Epidermal melanocyte (primary cell): Measurements from ENCODE around the gene RAB40C.
A peak's percentile ranks its signal among the peaks of the same experiment; 100 is the strongest.

Experiments
- DNase-seq: peaks from one replicate; pipeline ENCODE4 v3.0.0; 2011; ENCODE audit warnings: low spot score; ENCODE audit not compliant: insufficient read length

RAB40C gene

GRCh38 chr16:630249-630814 is 40.5 kb downstream of the RAB40C start:
- DNase-seq: no peak

GRCh38 chr16:630815-631405 is 41.0 kb downstream of the RAB40C start, which contains the start of gene WFIKKN1:
Gene WFIKKN1 (plus strand): TSS chr16:630985. CDS start chr16:631254, 269 bp downstream.
- DNase-seq: no peak

DNA sequence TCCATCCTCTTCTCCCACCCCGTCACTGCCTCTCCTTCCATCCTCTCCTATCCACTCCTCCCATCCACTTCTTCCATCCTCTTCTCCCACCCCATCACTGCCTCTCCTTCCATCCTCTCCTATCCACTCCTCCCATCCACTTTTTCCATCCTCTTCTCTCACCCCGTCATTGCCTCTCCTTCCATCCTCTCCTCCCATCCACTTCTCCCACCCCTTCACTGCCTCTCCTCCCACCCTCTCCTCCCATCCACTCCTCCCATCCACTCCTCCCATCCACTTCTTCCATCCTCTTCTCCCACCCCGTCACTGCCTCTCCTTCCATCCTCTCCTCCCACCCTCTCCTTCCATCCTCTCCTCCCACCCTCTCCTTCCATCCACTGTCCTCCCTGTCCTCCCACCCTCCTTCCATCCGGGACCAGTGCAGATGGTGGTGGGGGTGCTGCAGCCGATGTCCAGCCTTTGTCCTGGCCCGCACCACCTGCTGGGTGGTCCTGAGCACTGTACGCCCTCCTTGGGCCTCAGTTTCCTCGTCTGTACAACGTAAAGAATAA is 42.0 kb downstream of the RAB40C start:
- no peak for DNase-seq

- DNase-seq: no peak
Observed at GRCh38 chr16:632486-633335, 42.8 kb downstream of the RAB40C start.

DNA sequence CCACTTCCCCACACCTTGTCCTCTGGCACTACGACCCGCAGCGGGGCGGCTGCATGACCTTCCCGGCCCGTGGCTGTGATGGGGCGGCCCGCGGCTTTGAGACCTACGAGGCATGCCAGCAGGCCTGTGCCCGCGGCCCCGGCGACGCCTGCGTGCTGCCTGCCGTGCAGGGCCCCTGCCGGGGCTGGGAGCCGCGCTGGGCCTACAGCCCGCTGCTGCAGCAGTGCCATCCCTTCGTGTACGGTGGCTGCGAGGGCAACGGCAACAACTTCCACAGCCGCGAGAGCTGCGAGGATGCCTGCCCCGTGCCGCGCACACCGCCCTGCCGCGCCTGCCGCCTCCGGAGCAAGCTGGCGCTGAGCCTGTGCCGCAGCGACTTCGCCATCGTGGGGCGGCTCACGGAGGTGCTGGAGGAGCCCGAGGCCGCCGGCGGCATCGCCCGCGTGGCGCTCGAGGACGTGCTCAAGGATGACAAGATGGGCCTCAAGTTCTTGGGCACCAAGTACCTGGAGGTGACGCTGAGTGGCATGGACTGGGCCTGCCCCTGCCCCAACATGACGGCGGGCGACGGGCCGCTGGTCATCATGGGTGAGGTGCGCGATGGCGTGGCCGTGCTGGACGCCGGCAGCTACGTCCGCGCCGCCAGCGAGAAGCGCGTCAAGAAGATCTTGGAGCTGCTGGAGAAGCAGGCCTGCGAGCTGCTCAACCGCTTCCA is 43.6 kb downstream of the RAB40C start:
- no peak for DNase-seq

DNA sequence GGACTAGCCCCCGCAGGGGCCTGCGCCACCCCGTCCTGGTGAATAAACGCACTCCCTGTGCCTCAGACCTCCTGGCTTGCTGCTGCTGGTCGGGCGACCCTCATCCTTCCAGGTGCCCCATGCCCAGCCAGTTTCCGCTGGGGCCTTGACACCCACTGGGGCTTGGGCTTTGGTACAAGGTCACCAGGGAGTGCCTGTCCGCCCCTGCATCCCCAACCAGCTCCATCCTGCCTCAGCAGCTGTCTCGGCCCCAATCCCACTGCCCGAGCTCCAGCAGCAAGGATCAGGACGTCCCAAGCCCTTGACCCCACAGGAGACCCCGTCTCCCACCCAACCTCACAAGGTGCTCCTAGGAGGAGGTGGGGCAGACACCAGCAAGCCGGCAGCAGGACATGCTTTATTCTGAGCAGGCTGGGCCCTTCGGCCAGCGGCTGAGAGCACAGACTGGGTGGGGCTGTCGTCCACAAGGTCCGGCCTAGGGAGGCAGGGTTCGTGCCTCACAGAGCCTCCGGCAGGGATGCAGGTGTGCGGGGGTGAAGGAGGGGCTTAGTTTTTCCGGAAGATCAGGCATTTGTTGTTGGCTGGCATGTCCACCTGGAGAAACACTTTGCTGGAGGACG is 44.3 kb downstream of the RAB40C start:
- DNase-seq: no peak

DNA sequence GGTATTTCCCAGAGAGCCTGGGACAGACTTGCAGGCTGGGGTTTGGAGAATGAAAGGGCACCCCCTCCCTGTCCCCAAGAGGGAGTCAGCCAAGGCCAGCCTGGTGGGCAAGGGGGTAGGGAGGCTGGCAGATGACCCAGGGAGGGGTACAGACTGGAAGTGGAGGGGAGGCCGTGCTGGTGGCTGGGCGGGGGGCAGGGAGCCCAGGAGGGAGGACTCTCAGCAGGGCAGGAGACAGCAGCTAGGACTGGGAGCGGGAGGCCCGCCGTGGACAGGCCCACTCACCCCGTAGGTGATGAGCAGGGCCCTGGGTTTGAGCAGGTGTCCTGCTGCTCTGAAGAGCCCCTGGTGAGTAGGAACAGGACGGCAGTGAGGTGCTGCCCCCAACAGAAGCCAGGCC is 45.1 kb downstream of the RAB40C start:
- DNase-seq: no peak

DNA sequence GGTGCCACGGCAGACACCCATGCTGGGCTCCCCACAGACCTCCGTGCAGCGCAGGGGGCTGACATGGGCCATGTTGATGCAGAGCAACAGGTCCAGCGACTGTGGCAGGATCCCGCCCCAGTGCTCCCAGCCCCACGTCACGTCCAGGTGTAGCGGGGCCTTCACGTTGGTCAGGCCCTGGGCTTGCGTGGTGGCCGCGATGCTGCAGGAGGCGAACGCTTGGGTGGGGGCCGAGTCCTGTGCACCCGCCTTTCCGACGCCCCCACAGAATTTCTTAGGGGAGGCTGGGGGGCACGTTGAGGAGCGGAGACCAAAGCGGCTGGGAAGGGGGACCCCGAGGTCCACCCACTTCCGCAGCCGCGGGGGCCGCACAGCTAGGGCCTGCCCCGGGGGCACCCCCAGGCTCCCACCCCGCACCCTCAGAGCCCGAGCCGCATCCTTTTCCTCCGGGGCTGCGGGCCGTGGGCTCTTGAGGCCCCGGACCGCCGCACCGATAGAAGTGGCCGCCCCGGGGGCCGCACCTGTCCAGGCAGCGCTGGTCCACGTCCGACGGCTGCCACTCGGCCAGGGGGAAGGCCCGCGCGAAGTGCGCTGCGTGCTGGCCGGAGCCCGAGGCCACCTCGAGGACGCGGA is 45.8 kb downstream of the RAB40C start:
- no peak for DNase-seq

DNA sequence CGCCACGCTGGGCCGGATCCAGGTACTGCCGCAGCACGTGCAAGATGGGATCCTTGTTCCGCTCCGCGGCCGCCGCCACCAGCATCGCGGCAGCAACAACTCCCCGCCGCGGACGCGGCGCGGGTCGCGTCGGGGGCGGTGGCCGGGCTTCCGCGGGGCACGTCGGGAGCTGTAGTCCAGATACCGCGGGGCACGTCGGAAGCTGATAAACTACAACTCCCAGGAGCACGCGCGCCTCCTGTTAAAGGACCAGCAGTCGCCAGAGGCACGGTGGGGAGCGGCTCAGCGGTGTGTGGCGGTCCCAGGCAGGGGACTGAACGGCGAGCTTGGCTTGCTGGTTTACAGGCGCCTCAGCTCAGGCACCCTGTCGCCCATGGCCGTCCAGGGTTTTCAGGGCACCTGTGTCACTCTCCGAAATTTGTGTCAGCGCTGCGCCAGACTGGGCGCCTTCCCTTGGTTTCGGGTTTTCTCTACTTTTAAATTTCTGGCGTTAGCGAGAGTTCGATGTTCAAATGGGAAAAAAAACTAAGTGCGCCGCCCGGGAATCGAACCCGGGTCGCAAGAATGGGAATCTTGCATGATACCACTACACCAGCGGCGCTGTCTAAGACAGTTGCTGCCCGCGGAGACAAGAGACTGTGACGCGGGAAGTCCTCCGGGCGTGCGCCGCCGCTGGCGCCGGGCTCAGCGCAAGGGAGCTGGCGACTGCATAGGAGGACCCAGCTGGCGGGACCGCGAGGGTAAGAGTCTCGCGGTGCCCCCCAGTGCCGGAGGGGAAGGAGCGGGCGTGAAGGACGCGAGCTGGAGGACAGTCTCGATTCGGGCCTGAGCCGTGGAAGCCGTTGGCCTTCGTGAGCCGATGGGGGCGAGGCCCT is 46.6 kb downstream of the RAB40C start, which contains the start of gene METTL26:
TSS of gene METTL26 (minus strand) at position 100 of the 875 bp plus-strand sequence. CDS start at position 85, 15 bp downstream.
- DNase-seq: peak; percentile 100

DNA sequence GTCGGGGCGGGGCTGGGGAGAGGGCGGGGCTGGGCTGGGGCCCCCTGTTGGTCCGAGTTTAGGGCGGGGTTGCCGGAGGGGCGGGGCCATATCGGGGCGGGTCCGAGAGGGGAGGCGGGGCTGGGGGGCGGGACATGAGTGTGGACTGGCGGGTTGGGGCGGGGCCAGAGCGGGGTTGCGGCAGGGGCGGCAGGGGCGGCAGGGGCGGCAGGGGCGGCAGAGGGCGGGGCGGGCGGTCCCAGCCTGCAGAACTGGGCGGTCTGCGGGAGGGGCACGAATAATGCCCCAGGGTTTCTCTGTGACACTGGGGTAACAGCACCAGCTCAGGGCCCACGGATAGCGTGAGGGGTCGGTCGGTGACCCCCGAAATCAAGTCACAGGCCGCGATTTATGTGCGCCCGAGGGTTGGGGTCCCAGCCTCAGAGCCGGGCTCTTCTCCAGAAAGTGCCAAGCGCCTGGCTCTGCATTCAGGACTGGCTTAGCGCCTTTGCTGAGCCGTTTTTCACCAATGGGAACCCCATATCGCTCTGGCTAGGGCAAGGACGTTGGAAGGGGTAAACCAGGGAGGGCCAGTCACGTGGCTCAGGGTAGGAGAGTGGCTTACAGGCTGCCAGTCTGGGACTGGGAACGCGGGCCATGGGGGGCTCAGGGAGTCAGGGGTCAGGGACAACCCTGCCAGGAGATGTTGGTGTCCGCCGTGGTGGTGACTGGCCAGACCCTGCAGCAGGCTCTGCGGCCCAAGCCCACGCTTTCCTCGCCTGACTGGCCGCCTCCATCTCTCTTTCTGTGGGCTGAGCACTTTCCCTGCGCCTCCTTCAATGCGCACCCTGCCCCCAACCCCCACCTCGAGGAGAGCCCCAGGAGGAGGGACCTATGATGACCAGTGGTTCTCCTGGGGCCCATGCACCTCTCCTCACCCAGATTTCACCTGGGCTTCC is 47.5 kb downstream of the RAB40C start:
- DNase-seq: peak; percentile 100

DNA sequence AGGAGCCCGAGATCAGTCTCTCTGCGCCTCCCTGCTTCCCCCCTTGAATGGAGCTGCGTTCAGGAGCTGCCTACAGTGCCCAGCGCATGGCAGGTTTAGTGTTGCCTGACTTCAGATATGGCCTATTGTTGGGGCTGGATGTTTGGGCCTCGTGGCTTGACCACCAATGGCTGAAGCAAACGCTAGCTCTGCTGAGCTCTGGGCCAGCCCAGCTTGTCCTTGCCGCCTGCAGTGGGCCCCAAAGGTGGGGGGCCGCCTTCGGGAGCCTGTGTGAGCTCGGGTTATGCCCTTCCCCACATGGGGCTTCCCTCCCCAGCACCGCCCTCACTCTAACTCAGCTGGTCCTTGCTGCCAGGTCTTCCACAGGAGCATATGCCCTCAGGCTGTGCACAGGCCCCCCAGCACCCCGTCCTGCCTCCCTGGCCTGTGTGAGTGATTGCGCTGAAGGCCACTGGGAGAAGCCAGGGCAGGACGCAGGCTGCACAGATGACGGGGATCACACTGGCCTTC is 48.2 kb downstream of the RAB40C start:
- no peak for DNase-seq

DNA sequence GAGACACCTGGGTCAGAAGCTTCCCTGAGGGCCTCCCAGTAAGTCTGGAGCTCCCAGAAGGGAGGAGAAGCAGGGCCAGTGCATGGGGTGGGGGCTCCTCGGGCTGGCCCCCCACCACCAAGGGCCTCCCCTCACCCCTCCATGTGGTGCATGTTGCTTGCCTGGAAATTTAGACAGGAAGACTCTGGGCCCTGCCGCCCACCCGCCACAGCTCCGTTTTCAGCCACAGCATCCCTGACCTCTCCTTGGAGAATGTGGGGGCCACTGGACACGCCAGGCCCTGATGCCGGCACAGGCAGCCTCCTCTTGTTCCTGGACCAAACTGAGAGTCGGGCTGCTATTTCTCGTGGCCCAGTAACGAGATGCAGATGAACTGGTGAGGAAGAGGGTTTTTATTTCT is 49.0 kb downstream of the RAB40C start:
- DNase-seq: no peak

DNA sequence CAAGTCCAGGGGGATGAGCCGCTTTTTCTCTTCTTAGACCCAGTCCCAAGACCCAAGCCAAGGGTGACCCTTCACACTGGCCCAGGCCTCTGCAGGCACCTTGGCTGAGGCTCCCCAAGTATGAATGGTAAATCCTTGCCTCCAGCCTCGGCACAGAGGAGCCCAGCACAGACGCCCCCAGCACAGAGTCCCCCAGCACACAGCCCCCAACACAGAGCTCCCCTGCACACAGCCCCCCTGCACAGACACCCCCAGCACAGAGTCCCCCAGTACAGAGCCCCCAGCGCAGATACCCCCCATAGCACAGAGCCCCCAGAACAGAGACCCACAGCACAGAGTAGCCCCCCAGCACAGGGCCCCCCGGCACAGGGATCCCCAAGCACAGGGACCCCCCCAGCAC is 50.7 kb downstream of the RAB40C start:
- DNase-seq: no peak

DNA sequence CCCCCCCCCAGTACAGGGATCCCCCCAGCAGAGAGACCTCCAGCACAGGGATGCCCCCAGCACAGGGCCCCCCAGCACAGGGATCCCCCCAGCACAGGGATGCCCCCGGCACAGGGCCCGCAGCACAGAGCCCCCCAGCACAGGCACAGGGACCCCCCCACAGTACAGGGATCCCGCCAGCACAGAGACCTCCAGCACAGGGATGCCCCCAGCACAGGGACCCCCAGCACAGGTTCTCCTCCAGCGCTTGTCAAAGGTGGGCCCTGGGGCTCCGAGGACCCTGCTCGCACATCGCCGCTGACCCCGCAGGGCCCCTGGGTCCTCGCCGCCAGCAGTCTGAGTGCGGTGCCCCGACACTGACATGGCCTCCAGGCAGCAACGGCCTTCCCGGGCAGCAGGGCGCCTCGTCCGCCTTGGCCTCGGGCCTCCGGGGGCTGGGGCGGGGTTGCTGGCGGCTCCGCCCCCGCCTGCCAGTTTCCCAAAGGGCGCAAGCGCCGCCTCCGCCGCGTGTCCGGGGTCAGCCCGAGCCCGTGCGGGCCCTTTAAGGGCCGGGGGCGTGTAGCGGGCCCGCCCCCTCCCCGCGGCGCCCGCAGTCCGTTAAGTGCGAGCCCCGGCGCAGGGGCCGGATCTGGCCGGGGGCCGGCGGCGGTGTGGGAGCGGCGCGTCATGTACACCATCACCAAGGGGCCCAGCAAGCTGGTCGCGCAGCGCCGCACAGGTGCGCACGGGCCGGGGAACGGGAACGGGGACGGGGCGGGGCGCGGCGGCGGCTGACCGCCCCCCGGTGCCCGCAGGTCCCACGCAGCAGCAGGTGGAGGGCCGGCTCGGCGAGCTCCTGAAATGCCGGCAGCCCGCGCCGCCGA is 51.7 kb downstream of the RAB40C start, which contains the start of gene MCRIP2:
TSS of gene MCRIP2 (plus strand) at position 503 of the 863 bp plus-strand sequence. CDS start at position 667, 164 bp downstream.
- peak; percentile 93 for DNase-seq

DNA sequence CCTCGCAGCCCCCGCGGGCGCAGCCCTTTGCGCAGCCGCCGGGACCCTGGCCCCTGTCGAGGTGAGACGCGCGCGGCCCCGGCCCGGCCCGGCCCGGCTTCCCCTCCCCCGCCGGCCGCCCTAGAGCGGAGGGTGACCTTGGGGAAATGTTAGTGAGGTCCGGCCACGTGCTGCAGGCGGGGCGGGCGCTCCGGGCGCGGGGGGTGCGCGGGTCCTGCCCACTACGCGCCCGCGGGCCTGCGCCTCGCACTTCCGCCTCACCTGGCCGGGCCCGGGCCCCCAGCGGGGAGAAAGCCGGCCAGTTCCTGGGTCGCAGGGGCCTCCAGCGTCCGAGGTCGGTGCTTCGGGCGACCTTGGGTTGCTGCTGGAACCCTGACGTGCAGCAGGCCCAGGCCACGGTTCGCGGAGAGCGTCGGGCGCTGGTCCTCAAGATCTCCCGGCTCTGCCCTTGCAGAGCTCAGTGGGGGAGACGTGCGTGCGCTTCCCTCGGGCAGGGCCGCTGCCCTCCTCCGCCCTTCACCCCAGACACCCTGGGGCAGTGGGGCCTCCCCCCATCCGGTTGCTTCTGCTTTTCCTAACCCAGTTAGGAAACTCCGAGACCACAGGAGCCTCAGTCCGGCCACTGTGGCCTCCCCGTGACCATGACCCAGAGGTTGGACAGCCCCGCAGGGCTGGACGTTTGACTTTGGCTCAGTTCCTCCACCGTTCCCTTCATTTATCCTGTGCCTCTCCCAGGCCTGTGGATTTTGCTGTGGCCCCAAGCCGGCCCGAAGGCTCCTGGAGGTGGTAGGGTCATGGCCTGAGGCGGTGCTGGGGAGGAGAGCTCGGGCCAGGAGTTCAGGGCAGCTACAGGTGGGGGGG is 52.6 kb downstream of the RAB40C start:
- no peak for DNase-seq

DNA sequence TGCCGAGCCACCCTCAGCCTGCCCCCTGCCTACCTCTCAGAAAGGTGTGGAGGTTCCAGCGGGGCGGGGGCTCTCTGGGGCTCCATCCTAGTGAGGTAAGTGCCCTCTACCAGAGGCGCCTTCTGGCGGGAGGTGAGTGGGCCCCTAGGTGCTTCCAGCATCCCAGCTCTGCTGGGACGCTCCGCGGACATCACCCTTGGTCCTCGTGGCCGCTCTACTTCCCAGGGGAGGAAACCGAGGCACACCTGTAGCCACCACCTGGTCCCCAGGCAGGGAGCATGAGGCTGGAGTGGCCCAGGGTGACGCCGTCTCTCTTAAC is 53.1 kb downstream of the RAB40C start:
- no peak for DNase-seq
